Stimulated activated memory B cell treated with anti-CD40 and anti-IgM and Interleukin-4, amounts not matched to agents 10 μg/mL and 1 μg/mL and 100 μg/mL, for 72 hours (primary cell): ENCODE measurements around the gene BBS7.

Experiments used
- ATAC-seq: fragments of 150-1000 bp; cut with Tn5 transposase; 2 replicates; pipeline ENCODE4 v1.10.0; 2021
- H3K27ac Mint-ChIP-seq: one replicate; pipeline ENCODE4 v1.8.0; 2022; ENCODE audit warnings: mild to moderate bottlenecking, mixed read lengths
- H3K27me3 Mint-ChIP-seq: one replicate; pipeline ENCODE4 v1.8.0; 2022; ENCODE audit warnings: mixed read lengths
- H3K36me3 Mint-ChIP-seq: one replicate; pipeline ENCODE4 v1.8.0; 2022; ENCODE audit warnings: mixed read lengths
- H3K4me1 Mint-ChIP-seq: one replicate; pipeline ENCODE4 v1.8.0; 2022; ENCODE audit warnings: mixed read lengths
- H3K4me3 Mint-ChIP-seq: one replicate; pipeline ENCODE4 v1.8.0; 2022; ENCODE audit warnings: mild to moderate bottlenecking, moderate library complexity, mixed read lengths
- H3K9me3 Mint-ChIP-seq: one replicate; pipeline ENCODE4 v1.8.0; 2022; ENCODE audit warnings: mixed read lengths

BBS7 gene

GRCh38 chr4:121789455-121789854 lies 80.8 kb downstream of the BBS7 start:
- Mint-ChIP-seq H3K4me1 (no peaks in the 10 kb centered on the region), H3K9me3 (no peaks in the 10 kb centered on the region), H3K36me3 (no peaks in the 10 kb centered on the region), H3K27me3 (peaks cover 34% of the 10 kb centered on the region), H3K4me3 (no peak overlapping the region), H3K27ac (no peak overlapping the region)
- no peak for ATAC-seq

GRCh38 chr4:121788896-121789295 lies 81.4 kb downstream of the BBS7 start:
- Mint-ChIP-seq H3K36me3 (no peaks in the 10 kb centered on the region), H3K9me3 (no peaks in the 10 kb centered on the region), H3K4me1 (no peaks in the 10 kb centered on the region), H3K27me3 (peaks cover 34% of the 10 kb centered on the region), H3K4me3 (no peak overlapping the region), H3K27ac (no peak overlapping the region)
- no peak for ATAC-seq

- Mint-ChIP-seq H3K4me3 (no peak overlapping the region), H3K27me3 (peaks cover 49% of the 10 kb centered on the region), H3K27ac (no peak overlapping the region), H3K4me1 (no peaks in the 10 kb centered on the region), H3K36me3 (no peaks in the 10 kb centered on the region), H3K9me3 (no peaks in the 10 kb centered on the region)
- no peak for ATAC-seq
These were observed 84.1 kb downstream of the BBS7 start for GRCh38 chr4:121786221-121786620.

- Mint-ChIP-seq H3K36me3 (no peaks in the 10 kb centered on the region), H3K4me1 (no peaks in the 10 kb centered on the region), H3K4me3 (no peak overlapping the region), H3K27ac (no peak overlapping the region), H3K9me3 (no peaks in the 10 kb centered on the region), H3K27me3 (peaks cover 49% of the 10 kb centered on the region)
- ATAC-seq, result no peak
These were observed 84.8 kb downstream of the BBS7 start for GRCh38 chr4:121785479-121785878.

GRCh38 chr4:121784975-121785374 lies 85.3 kb downstream of the BBS7 start:
- Mint-ChIP-seq H3K27me3 (peaks cover 50% of the 10 kb centered on the region), H3K4me1 (no peaks in the 10 kb centered on the region), H3K36me3 (no peaks in the 10 kb centered on the region), H3K9me3 (no peaks in the 10 kb centered on the region), H3K27ac (no peak overlapping the region), H3K4me3 (no peak overlapping the region)
- no peak for ATAC-seq

- Mint-ChIP-seq H3K4me3 (no peak overlapping the region), H3K27me3 (peaks cover 51% of the 10 kb centered on the region), H3K9me3 (no peaks in the 10 kb centered on the region), H3K27ac (no peak overlapping the region), H3K36me3 (no peaks in the 10 kb centered on the region), H3K4me1 (no peaks in the 10 kb centered on the region)
- no peak for ATAC-seq
These were observed 85.9 kb downstream of the BBS7 start for GRCh38 chr4:121784401-121784800.

- Mint-ChIP-seq H3K9me3 (no peaks in the 10 kb centered on the region), H3K4me3 (no peak overlapping the region), H3K36me3 (no peaks in the 10 kb centered on the region), H3K27ac (no peak overlapping the region), H3K27me3 (peaks cover 44% of the 10 kb centered on the region), H3K4me1 (no peaks in the 10 kb centered on the region)
- no peak for ATAC-seq
These were observed 87.1 kb downstream of the BBS7 start for GRCh38 chr4:121783210-121783609.

GRCh38 chr4:121778991-121779628 lies 91.2 kb downstream of the BBS7 start:
- ATAC-seq, result no peak
- Mint-ChIP-seq H3K4me1 (no peaks in the 10 kb centered on the region), H3K27me3 (peaks cover 33% of the 10 kb centered on the region), H3K27ac (no peak overlapping the region), H3K4me3 (no peak overlapping the region), H3K9me3 (no peaks in the 10 kb centered on the region), H3K36me3 (no peaks in the 10 kb centered on the region)

GRCh38 chr4:121777625-121778024 lies 92.6 kb downstream of the BBS7 start:
- ATAC-seq, result no peak
- Mint-ChIP-seq H3K27ac (no peak overlapping the region), H3K27me3 (peaks cover 23% of the 10 kb centered on the region), H3K36me3 (no peaks in the 10 kb centered on the region), H3K9me3 (no peaks in the 10 kb centered on the region), H3K4me3 (no peak overlapping the region), H3K4me1 (no peaks in the 10 kb centered on the region)

- Mint-ChIP-seq H3K4me1 (no peaks in the 10 kb centered on the region), H3K27ac (no peak overlapping the region), H3K4me3 (no peak overlapping the region), H3K9me3 (no peaks in the 10 kb centered on the region), H3K27me3 (peaks cover 23% of the 10 kb centered on the region), H3K36me3 (no peaks in the 10 kb centered on the region)
- ATAC-seq, result no peak
These were observed 93.5 kb downstream of the BBS7 start for GRCh38 chr4:121776610-121777401.
